Kidney (tissue), 22 donors: Measurements from ENCODE around the gene FAM50A. TPM values are rescaled to one million over a fixed set of nuclear protein-coding genes. Genes with fewer than 3 reads are reported as not detected.
"Not testable (repeated sequence)": the region's sequence is repeated elsewhere in the genome, so short reads cannot be mapped to it uniquely, and the experiment has no call there.

Experiments
- DNase-seq, 5 donors: peaks; one replicate each; pipeline ENCODE4 v3.0.0-alpha.2; 2013 to 2020
- FAIRE-seq: peaks from 2 replicates; lab custom pipeline; 2012; peaks lifted over from hg19 to GRCh38; lab: Jason Lieb, UNC
- H3K27ac ChIP-seq, 2 donors: one replicate each; pipeline ENCODE4 v1.7.0; 2013; ENCODE audit warnings: low read depth in 2 of 2, low read length in 2 of 2, inconsistent platforms in 1 of 2
- H3K27me3 ChIP-seq: one replicate; pipeline ENCODE4 v1.7.1; 2013; ENCODE audit warnings: low read length, inconsistent platforms; ENCODE audit not compliant: control insufficient read depth, insufficient read depth
- H3K36me3 ChIP-seq, 3 donors: one replicate each; pipeline versions ENCODE4 v1.7.0 to v1.7.1; 2013; ENCODE audit warnings: low read length in 3 of 3, control low read depth in 1 of 3, inconsistent platforms in 1 of 3; ENCODE audit not compliant: insufficient read depth in 3 of 3, control insufficient read depth in 2 of 3
- H3K4me1 ChIP-seq, 3 donors: one replicate each; pipeline versions ENCODE4 v1.7.0 to v1.7.1; 2013; ENCODE audit warnings: low read length in 3 of 3, inconsistent platforms in 1 of 3, low read depth in 1 of 3; ENCODE audit not compliant: control insufficient read depth in 2 of 3, insufficient read depth in 2 of 3
- H3K4me3 ChIP-seq, 3 donors: one replicate each; pipeline versions ENCODE4 v1.7.0 to v1.8.1; 2013; ENCODE audit warnings: low read length in 3 of 3, control low read depth in 1 of 3, inconsistent platforms in 1 of 3
- H3K9ac ChIP-seq, 3 donors: one replicate each; pipeline versions ENCODE4 v1.7.0 to v1.7.1; 2013; ENCODE audit warnings: low read length in 3 of 3, control low read depth in 1 of 3, inconsistent platforms in 1 of 3
- H3K9me3 ChIP-seq, 3 donors: one replicate each; pipeline versions ENCODE4 v1.7.0 to v1.7.1; 2013; ENCODE audit warnings: low read length in 3 of 3, control low read depth in 1 of 3, inconsistent platforms in 1 of 3; ENCODE audit not compliant: control insufficient read depth in 2 of 3, insufficient read depth in 1 of 3
- CTCF ChIP-seq: IDR thresholded peaks from 3 replicates; pipeline ENCODE4 v1.5.1; 2012; ENCODE audit warnings: mild to moderate bottlenecking, moderate library complexity, borderline replicate concordance; ENCODE audit not compliant: insufficient read depth; ENCODE audit errors: extremely low read depth
- intact Hi-C: fragments of 100-400 bp; cut with DNase I; formaldehyde crosslinking; loops from one replicate; pipeline ENCODE4 v1.11.1; 2022
- long read RNA-seq, 10 donors: library from polyadenylated mRNA in 1 of 10; unstranded in 1 of 10; transcript quantifications; one replicate each; pipeline ENCODE4 v2.0.0 and lab custom pipeline, GENCODE V29; 2021 to 2026
- polyA plus RNA-seq: library from polyadenylated mRNA; stranded (reverse); fragments of 350-450 nt; fragmentation: Illumina TruSeq; extraction: RNeasy Lipid Tissue Mini Kit (QIAGEN cat#74804); gene quantifications from one replicate; pipeline ENCODE4 v1.2.3, GENCODE V29; 2014; ENCODE audit warnings: low read depth, low replicate concordance; ENCODE audit not compliant: insufficient read depth
- total RNA-seq: library from RNA; stranded (reverse); fragmentation: NEBNext Ultra II Directional; extraction: Animal tissue kit (Norgen Biotek cat#: 25700); gene quantifications from one replicate; pipeline ENCODE4 v1.2.1, GENCODE V29; 2021
- donor health status: control.
- donor health status: control.
- donor health status: control.
- donor health status: control.
- donor health status: control.
- donor health status: DM: yes; HTN: yes; CAD: no.
- donor health status: Normal renal cell carcinoma (clear cell type).

Gene FAM50A, protein sequence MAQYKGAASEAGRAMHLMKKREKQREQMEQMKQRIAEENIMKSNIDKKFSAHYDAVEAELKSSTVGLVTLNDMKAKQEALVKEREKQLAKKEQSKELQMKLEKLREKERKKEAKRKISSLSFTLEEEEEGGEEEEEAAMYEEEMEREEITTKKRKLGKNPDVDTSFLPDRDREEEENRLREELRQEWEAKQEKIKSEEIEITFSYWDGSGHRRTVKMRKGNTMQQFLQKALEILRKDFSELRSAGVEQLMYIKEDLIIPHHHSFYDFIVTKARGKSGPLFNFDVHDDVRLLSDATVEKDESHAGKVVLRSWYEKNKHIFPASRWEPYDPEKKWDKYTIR
- total RNA-seq (46.0 TPM), polyA plus RNA-seq (112 TPM)
- long read RNA-seq, donor 1, transcript FAM50A-202 (13 exons, 1,352 nt), result major isoform, 8 of 17 reads
- long read RNA-seq, donor 1, partial matches to known transcripts, result 9 of 17 reads
- long read RNA-seq, donor 1, other reads (novel, unspliced or antisense), result 0 of 17 reads
- long read RNA-seq, donor 2, transcript FAM50A-202 (13 exons, 1,352 nt), result major isoform, 13 of 33 reads
- long read RNA-seq, donor 2, partial matches to known transcripts, result 19 of 33 reads
- long read RNA-seq, donor 2, other reads (novel, unspliced or antisense), result 0 of 33 reads
- long read RNA-seq, donor 3, transcript FAM50A-202 (13 exons, 1,352 nt), result major isoform, 6 of 27 reads
- long read RNA-seq, donor 3, partial matches to known transcripts, result 18 of 27 reads
- long read RNA-seq, donor 3, other reads (novel, unspliced or antisense), result 0 of 27 reads
- long read RNA-seq, donor 4, transcript FAM50A-202 (13 exons, 1,352 nt), result major isoform, 14 of 29 reads
- long read RNA-seq, donor 4, partial matches to known transcripts, result 15 of 29 reads
- long read RNA-seq, donor 4, other reads (novel, unspliced or antisense), result 0 of 29 reads
- long read RNA-seq, donor 5, result 0 reads
- long read RNA-seq, donor 6, partial matches to known transcripts, result 14 of 18 reads
- long read RNA-seq, donor 6, other reads (novel, unspliced or antisense), result 0 of 18 reads
- long read RNA-seq, donor 7, transcript FAM50A-203 (12 exons, 1,470 nt), result minor isoform, 9 of 89 reads
- long read RNA-seq, donor 7, transcript FAM50A-202 (13 exons, 1,352 nt), result major isoform, 39 of 89 reads
- long read RNA-seq, donor 7, partial matches to known transcripts, result 32 of 89 reads
- long read RNA-seq, donor 7, other reads (novel, unspliced or antisense), result 9 of 89 reads
- long read RNA-seq, donor 8, transcript FAM50A-202 (13 exons, 1,352 nt), result major isoform, 5 of 14 reads
- long read RNA-seq, donor 8, partial matches to known transcripts, result 8 of 14 reads
- long read RNA-seq, donor 8, other reads (novel, unspliced or antisense), result 0 of 14 reads
- long read RNA-seq, donor 9, transcript FAM50A-202 (13 exons, 1,352 nt), result major isoform, 5 of 12 reads
- long read RNA-seq, donor 9, partial matches to known transcripts, result 7 of 12 reads
- long read RNA-seq, donor 9, other reads (novel, unspliced or antisense), result 0 of 12 reads
- long read RNA-seq, donor 10, transcript FAM50A-202 (13 exons, 1,352 nt), result major isoform, 5 of 32 reads
- long read RNA-seq, donor 10, partial matches to known transcripts, result 24 of 32 reads
- long read RNA-seq, donor 10, other reads (novel, unspliced or antisense), result 0 of 32 reads

DNA sequence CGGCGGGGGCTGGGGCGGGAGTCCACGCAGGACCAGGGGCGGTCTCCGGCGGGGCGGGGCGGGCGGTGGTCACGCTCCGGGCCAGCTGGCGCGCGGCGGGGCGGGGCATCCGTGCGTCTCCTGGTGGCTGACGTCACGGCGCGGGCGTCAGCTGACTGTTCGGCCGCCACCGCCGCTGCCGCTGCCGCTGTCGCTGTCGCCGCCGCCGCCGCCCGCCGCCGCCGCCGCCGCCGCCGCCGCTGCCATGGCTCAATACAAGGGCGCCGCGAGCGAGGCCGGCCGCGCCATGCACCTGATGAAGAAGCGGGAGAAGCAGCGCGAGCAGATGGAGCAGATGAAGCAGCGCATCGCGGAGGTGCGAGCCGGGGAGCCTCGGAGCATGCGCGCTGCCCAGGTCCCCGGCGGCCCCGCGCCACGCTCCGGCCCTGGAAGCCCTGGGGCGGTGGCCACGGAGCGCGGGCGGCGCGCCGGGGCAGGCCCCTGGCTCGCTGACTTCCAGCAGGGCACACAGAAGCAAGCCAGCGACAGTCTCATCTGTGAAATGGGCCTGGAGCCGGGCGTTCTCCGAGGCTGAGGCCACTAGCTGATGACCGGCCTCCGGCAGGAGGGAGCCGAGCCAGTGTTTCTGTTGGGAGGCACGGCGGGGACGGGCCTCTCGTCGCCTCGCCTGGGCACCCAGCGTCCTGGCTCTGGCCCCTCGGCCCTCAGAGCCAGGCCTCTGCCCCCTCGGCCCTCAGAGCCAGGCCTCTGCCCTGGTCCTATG is at the start of gene FAM50A:
Gene FAM50A, plus strand, starts transcription at position 150 of the 763 bp plus-strand sequence. Its CDS starts 95 bp downstream, at position 245.
- peak within 1 kb of the TSS in 2 of 3 donors; percentile 48 to 55 for H3K9ac ChIP-seq
- peak within 1 kb of the TSS; percentile 53 to 86 for H3K27ac ChIP-seq
- intact Hi-C loops, result no loop called here
- DNase-seq (peak; percentile 66 to 92 (median 80)), FAIRE-seq (no peak)
- peaks cover 0 to 10% (median 0%) of the 10 kb centered on the region in 3 donors for H3K4me1 ChIP-seq
- peak within 1 kb of the TSS in 2 of 3 donors; percentile 48 to 55 for H3K4me3 ChIP-seq
- TF ChIP-seq CTCF, result no peak
- peaks cover 0 to 12% (median 7%) of the 10 kb centered on the region in 3 donors for H3K36me3 ChIP-seq
- H3K9me3 ChIP-seq, result no peaks in the 10 kb centered on the region
- H3K27me3 ChIP-seq, result no peaks in the 10 kb centered on the region

- H3K9ac ChIP-seq, H3K27ac ChIP-seq, H3K9me3 ChIP-seq, H3K27me3 ChIP-seq, H3K4me3 ChIP-seq, FAIRE-seq, intact Hi-C loops: not testable (repeated sequence)
- H3K36me3 ChIP-seq, result peaks cover 2 to 15% (median 8%) of the 10 kb centered on the region in 3 donors
- H3K4me1 ChIP-seq, result peaks cover 0 to 21% (median 7%) of the 10 kb centered on the region in 3 donors
- DNase-seq, result peak in 2 of 5 donors; percentile 32 to 66
These were observed 47.6 kb upstream of the FAM50A start for GRCh38 chrX:154396363-154396762.

DNA sequence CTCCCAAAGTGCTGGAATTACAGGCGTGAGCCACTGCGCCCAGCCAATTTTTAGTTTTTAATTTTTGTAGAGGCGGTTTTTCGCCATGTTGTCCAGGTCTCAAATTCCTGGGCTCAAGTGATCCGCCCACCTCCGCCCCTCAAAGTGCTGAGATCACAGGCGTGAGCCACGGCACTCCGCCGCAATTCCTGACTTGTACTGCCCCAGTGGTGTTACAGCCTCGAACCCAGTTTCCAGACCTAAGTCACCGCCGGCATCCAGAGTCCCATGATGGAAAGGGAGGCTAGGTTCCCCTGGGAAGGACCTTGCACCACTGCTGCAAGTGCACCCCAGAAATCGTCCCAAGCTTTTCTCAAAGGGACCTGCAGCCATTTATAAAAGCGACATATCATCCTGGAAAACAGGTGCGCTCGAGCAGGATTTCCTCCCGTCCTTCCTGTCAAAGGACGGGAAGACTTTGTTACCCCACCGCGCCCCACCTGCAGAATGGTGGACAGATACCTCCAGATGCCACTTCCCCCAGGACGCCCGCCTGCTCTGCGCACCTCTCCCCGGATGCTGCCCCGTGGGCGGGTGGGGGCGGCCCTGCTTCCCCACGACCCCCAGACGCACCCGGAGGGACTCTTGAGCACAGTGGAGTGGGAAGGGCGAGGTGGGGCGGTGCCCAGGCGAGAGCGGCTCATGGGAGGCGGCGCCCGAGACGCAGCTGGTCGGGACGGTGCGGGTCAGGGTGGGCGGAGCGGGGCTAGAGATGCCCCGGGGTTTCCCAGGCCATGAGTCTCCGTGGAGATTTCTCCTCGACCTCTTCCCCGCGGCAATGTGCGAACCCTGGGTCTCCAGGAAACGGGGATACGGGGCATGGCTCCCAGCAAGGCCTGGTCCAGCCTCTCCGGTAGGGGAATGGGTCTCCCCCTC is 46.7 kb upstream of the FAM50A start:
- Histone ChIP-seq H3K4me1 (peaks cover 0 to 21% (median 7%) of the 10 kb centered on the region in 3 donors), H3K9ac (peak overlapping the region in 2 of 3 donors; percentile 43 to 69), H3K4me3 (peak overlapping the region; percentile 24 to 90 (median 72)), H3K27ac (peak overlapping the region; percentile 96 to 98), H3K36me3 (peaks cover 2 to 15% (median 8%) of the 10 kb centered on the region in 3 donors), H3K9me3 (no peaks in the 10 kb centered on the region), H3K27me3 (no peaks in the 10 kb centered on the region)
- intact Hi-C loops, result no loop called here
- no peak for TF ChIP-seq CTCF
- peak; percentile 76 to 94 (median 86) for DNase-seq
- FAIRE-seq, result no peak
